ENCODE measurements around the gene ABCG2.

Gene ABCG2

GRCh38 chr4:88077911-88078524, 80.4 kb downstream of the ABCG2 start:
- no peak for DNase-seq (ENCODE audit: low read depth in 3 of 3, low spot score in 1 of 3)

DNA sequence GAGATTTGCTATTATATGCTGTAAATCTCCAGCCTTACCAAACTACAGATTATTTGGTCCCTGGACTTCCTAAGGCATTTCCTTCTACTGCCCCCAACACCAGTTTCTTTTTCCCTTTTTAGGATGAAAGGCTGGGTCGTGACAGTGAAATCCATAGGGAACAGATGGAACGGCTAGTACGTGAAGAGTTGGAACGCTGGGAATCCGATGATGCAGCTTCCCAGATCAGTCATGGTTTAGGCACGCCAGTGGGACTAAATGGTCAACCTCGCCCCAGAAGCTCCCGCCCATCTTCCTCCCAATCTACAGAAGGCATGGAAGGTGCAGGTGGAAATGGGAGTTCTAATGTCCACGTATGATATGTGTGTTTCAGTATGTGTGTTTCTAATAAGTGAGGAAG, 83.1 kb downstream of the ABCG2 start:
- no peak for DNase-seq (ENCODE audit: low read depth in 3 of 3, low spot score in 1 of 3)

DNA sequence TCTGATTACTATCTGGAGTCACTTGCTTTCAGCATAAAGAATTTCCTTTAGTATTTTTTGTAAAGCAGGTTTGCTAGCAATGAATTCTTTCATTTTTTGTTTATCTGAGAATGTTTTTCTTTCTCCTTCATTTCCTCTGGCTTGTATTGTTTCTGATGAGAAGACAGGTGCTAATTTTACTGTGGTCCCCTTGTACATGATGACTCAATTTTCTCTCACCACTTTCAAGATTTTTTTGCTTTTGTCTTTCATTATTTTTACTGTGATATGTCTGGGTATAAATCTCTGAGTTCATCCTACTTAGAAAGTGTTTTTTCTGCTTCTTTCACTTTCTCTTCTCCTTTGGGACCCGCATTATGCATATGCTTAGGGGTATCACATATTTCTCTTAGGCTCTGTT, 88.4 kb downstream of the ABCG2 start:
- no peak for DNase-seq (ENCODE audit: low read depth in 3 of 3, low spot score in 1 of 3)

GRCh38 chr4:88064410-88064809, 94.0 kb downstream of the ABCG2 start:
- no peak for DNase-seq (ENCODE audit: low read depth in 3 of 3, low spot score in 1 of 3)

DNA sequence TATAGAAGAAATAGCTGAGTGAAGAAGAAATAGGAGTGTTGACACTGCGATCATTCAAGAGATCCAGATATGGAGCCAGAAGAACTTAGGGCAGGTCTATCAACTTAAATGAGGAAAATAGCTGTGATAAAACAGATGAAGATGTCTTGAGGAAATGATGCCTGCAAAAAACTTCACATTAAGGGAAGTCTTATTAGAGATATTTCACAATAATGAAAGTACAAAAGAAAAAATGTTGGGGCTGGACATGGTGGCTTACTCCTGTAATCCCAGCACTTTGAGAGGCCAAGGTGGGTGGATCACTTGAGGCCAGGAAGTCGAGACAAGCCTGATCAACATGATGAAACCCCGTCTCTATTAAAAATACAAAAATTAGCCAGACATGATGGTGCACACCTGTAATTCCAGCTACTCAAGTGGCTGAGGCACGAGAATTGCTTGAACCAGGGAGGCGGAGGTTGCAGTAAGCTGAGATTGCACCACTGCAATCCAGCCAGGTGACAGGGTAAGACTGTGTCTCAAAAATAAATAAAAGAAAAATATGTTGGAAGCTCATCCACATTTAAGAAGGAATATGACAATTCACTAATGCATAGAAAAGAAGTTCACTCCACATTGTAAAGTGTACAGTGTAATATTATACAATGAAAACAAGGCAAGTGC, 94.7 kb downstream of the ABCG2 start:
- DNase-seq (ENCODE audit: low read depth in 3 of 3, low spot score in 1 of 3), result no peak

DNA sequence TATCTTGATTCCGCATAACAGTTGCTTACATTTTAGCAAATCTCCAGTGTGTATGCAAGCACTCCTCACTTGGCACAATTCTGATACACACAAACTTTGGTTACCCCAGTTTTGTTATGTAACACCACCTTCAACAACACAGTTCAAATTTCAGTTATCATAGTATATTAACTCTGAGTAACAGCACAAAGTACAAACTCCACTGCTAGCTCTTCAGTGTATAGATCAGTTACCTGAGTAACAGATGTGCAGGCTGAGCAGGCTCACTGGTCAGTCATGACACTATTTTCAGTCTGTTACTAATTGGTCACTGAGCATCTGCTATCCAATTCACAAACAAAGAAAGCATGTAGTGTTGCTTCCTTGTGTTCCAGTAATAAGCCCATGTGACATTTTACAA, 95.6 kb downstream of the ABCG2 start:
- no peak for DNase-seq (ENCODE audit: low read depth in 3 of 3, low spot score in 1 of 3)

- no peak for DNase-seq (ENCODE audit: low read depth in 3 of 3, low spot score in 1 of 3)
Observed at GRCh38 chr4:88062311-88062710, 96.1 kb downstream of the ABCG2 start.

DNA sequence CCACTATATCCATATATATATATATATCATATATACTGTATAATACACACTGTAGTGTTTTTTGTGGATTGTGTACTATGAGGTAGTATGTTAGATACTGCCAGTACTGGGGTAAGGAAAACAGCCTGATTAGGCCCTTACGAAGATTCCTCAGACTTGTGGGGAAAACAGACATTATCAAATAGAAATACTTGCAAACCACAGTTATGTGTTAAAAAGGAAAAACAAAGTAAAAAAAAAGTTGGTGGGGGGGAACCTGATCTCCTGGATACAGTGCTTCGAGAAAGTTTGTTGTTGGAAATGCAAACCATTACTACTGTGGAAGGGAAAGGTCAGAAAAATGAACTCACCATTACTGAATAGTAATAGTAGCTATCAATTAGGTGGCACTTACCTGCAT, 98.0 kb downstream of the ABCG2 start:
- DNase-seq (ENCODE audit: low read depth in 3 of 3, low spot score in 1 of 3), result no peak

DNA sequence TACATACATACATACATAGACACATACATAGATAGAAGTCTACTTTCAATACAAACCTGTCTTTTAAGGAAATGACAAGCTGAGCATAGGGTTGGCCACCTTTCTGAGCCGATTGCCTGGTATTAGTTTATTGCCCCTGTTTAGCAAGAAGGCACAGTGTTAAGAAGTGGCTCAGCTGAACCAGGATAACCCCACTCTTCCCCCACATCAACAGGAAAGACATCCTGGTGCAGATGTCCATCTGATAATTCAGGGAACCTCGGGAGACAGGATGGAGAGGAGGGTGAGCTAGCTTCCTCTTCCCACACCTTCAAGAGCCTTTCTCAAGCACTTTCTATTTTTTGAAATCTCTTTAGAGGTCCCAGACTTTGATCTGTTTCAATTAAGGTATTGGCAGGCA, 98.7 kb downstream of the ABCG2 start:
- no peak for DNase-seq (ENCODE audit: low read depth in 3 of 3, low spot score in 1 of 3)

GRCh38 chr4:88058295-88058694, 100.1 kb downstream of the ABCG2 start:
- no peak for DNase-seq (ENCODE audit: low read depth in 3 of 3, low spot score in 1 of 3)

DNA sequence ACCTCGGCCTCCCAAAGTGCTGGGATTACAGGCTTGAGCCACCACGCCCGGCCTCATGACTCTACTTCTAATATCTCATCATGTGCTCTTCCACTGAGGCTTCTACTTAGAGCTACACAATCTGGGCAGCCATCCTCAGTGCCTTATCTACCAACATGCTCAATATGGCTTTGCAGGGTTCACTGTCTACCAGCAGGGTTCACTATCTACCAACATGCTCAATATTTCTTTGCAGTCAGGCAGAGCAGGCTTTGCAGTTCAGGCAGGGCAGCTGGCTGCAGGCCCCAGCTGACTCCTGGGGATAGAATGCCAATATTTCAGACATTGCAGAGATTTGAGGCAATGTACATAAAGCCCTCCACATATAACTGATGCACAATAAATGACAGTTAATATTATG, 103.5 kb downstream of the ABCG2 start:
- DNase-seq (ENCODE audit: low read depth in 3 of 3, low spot score in 1 of 3), result no peak

GRCh38 chr4:88054229-88054628, 104.2 kb downstream of the ABCG2 start:
- no peak for DNase-seq (ENCODE audit: low read depth in 3 of 3, low spot score in 1 of 3)

GRCh38 chr4:88045021-88045420, 113.4 kb downstream of the ABCG2 start:
- no peak for DNase-seq (ENCODE audit: low read depth in 3 of 3, low spot score in 1 of 3)

DNA sequence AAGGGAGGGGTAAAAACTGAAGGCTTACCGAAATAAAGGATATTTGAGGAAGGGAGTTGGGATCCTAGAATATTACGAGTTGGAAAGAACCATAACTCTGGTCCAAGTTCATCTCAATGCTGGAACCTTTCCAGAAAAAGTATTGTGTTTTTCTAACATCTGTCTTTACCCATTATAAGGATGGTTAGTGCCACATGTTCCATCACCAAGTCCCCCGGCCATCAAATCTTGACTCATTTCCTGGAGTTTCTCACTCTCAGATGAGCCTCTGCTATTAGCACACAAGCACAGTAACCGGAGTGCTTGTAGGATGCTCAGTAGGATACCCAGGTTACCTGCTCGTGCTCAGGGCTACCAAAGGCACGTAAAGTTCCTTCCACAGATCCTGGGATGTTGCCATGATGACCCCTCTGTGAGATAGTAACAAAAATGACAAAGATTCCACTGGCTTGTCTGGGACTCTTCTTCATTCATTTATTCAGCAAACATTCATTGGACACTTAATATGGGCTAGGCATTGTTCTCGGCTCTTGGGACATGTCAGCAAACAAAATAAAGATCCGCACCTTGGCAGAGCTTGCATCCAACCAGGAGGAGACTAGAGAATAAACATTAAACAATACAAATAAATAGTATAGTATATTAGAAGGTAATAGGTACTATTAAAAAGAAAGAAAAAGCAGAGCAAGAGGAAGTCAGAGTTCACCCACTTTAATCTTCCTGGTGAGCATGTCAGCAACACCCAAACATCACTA, 114.7 kb downstream of the ABCG2 start:
- DNase-seq (ENCODE audit: low read depth in 3 of 3, low spot score in 1 of 3), result no peak

DNA sequence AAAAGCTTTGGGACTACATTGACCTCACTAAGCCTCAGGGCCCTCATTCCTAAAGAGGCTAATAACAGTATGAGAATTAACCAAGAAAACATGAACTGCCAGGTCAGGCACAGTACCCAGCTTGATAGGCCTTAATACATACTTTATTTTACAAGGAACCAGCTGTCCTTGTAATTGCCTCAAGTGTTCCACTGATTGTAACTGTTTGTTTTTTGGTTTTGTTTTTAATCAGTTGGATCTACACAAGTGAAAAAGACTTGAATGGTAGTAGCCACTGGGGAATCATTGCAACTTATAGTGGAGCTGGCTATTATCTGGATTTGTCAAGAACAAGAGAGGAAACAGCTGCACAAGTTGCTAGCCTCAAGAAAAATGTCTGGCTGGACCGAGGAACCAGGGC, 115.4 kb downstream of the ABCG2 start:
- no peak for DNase-seq (ENCODE audit: low read depth in 3 of 3, low spot score in 1 of 3)

GRCh38 chr4:88041626-88042025, 116.8 kb downstream of the ABCG2 start:
- DNase-seq (ENCODE audit: low read depth in 3 of 3, low spot score in 1 of 3), result no peak

DNA sequence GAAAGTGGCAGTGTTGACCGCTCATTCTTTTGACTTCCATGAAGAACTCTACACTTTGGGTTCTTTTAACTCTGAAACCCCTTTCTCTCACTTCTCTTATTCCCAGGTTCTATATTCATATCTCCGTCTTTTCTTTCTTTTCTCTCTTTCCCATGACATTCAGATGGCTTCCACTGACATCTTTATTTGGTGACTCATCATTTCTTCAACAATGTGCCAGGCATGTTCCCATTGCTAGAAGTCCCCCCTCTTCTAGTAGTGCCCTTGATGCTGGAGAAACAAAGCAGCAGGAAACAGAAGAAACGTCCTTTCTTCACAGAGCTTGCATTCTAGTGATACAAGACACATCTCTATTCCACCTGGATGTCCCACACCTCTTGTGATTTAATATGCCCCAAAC, 117.7 kb downstream of the ABCG2 start:
- DNase-seq (ENCODE audit: low read depth in 3 of 3, low spot score in 1 of 3), result no peak
